Panc1 (cell line): ENCODE measurements around the gene SLC45A1. TPM values are rescaled to one million over a fixed set of nuclear protein-coding genes. Genes with fewer than 3 reads are reported as not detected.
"Not testable (repeated sequence)": the region's sequence is repeated elsewhere in the genome, so short reads cannot be mapped to it uniquely, and the experiment has no call there.

Source experiments
- ATAC-seq: fragments of 200-7000 bp; cut with Tn5 transposase; 2 replicates; pipeline ENCODE4 v1.9.1; 2020; ENCODE audit warnings: mild to moderate bottlenecking, moderate library complexity
- BruUV-seq: library from RNA; stranded (reverse); fragments of 400-500 nt; replicated peaks from 2 replicates; lab custom pipeline; 2021; lab: Mats Ljungman, UMichigan
- CTCF ChIA-PET: fragments of 300-600 bp; sonication (Branson Sonifier 250); formaldehyde crosslinking; loops from one replicate; lab custom pipeline; 2022; ENCODE audit warnings: antibody characterized with exemption; lab: Charles Lee
- POLR2A ChIA-PET: fragments of 300-600 bp; sonication (Branson Sonifier 250); formaldehyde crosslinking; loops from one replicate; lab custom pipeline; 2022; ENCODE audit warnings: antibody characterized with exemption; lab: Charles Lee
- DNase-seq: peaks from one replicate; pipeline ENCODE4 v3.0.0-alpha.2; 2010; ENCODE audit warnings: low read depth, low spot score
- H3K27ac ChIP-seq: 2 replicates; pipeline ENCODE4 v1.5.1; 2011; ENCODE audit warnings: mild to moderate bottlenecking, low read length, inconsistent platforms
- H3K27me3 ChIP-seq: fragments of 200-500 bp; sonication (Bioruptor generic); 2 replicates; pipeline ENCODE4 v1.6.0; 2014; ENCODE audit warnings: low read length, inconsistent platforms; ENCODE audit not compliant: control insufficient read depth, insufficient read depth
- H3K36me3 ChIP-seq: fragments of 200-500 bp; sonication (Bioruptor generic); 2 replicates; pipeline ENCODE4 v1.5.1; 2014; ENCODE audit warnings: inconsistent platforms, mild to moderate bottlenecking, low read length, moderate library complexity; ENCODE audit not compliant: control insufficient read depth, insufficient read depth
- H3K4me1 ChIP-seq: 2 replicates; pipeline ENCODE4 v1.5.1; 2011; ENCODE audit warnings: inconsistent platforms, mild to moderate bottlenecking, low read length, moderate library complexity; ENCODE audit not compliant: control insufficient read depth, insufficient read depth
- H3K4me3 ChIP-seq, 2 experiments: 2 replicates each; pipeline ENCODE4 v1.5.1; 2011 to 2012; ENCODE audit warnings: low read depth in 2 of 2, low read length in 2 of 2, mild to moderate bottlenecking in 2 of 2, inconsistent platforms in 1 of 2, moderate library complexity in 1 of 2
- H3K9me3 ChIP-seq: fragments of 200-500 bp; sonication (Bioruptor generic); 2 replicates; pipeline ENCODE4 v1.5.1; 2014; ENCODE audit warnings: low read depth, mild to moderate bottlenecking, inconsistent platforms, low read length, moderate library complexity; ENCODE audit not compliant: control insufficient read depth, insufficient read depth
- POLR2AphosphoS5 ChIP-seq: IDR thresholded peaks from 2 replicates; pipeline ENCODE4 v1.6.1; 2012; ENCODE audit warnings: mild to moderate bottlenecking, low read depth, low read length, moderate library complexity
- SIN3A ChIP-seq: IDR thresholded peaks from 2 replicates; pipeline ENCODE4 v1.6.1; 2012; ENCODE audit warnings: low read depth, mild to moderate bottlenecking, low read length, moderate library complexity, borderline replicate concordance; ENCODE audit not compliant: insufficient read depth
- TCF7L2 ChIP-seq: IDR thresholded peaks from 2 replicates; pipeline ENCODE4 v1.6.1; 2011; ENCODE audit warnings: mild to moderate bottlenecking, low read depth, low read length, inconsistent platforms
- in situ Hi-C: cut with HindIII; loops from 2 replicates; pipeline ENCODE4 v1.10.0; 2016; ENCODE audit warnings: low sequenced_read_pairs, low pct_unique_long_range_greater_than_20kb
- intact Hi-C: fragments of 100-400 bp; cut with micrococcal nuclease; formaldehyde crosslinking; loops from one replicate; pipeline ENCODE4 v1.10.0; 2022; ENCODE audit not compliant: unreplicated experiment
- total RNA-seq: library from RNA; stranded (reverse); gene quantifications from one replicate; pipeline ENCODE4 v1.2.1, GENCODE V29; 2021; ENCODE audit not compliant: unreplicated experiment
- TF ChIP-seq, protein P1 (sequence below), 2 experiments: IDR thresholded peaks; 2 replicates each; pipeline ENCODE4 v1.6.1; 2011 to 2012; ENCODE audit warnings: low read depth in 2 of 2, control low read depth in 1 of 2, low read length in 1 of 2, mild to moderate bottlenecking in 1 of 2, moderate library complexity in 1 of 2; ENCODE audit not compliant: insufficient read depth in 1 of 2
- TF ChIP-seq, protein P2 (sequence below): fragments of 450-650 bp; IDR thresholded peaks from 2 replicates; pipeline ENCODE4 v1.5.1; 2017; ENCODE audit warnings: mild to moderate bottlenecking

The SLC45A1 gene
- total RNA-seq, 1 experiment from 2014 or later: 11.3 TPM

GRCh38 chr1:8276932-8277331 is 41.0 kb upstream of the SLC45A1 start:
- H3K27ac ChIP-seq: peak overlapping the region; percentile 62
- no peak for TF ChIP-seq TCF7L2
- TF ChIP-seq, protein P1, sequence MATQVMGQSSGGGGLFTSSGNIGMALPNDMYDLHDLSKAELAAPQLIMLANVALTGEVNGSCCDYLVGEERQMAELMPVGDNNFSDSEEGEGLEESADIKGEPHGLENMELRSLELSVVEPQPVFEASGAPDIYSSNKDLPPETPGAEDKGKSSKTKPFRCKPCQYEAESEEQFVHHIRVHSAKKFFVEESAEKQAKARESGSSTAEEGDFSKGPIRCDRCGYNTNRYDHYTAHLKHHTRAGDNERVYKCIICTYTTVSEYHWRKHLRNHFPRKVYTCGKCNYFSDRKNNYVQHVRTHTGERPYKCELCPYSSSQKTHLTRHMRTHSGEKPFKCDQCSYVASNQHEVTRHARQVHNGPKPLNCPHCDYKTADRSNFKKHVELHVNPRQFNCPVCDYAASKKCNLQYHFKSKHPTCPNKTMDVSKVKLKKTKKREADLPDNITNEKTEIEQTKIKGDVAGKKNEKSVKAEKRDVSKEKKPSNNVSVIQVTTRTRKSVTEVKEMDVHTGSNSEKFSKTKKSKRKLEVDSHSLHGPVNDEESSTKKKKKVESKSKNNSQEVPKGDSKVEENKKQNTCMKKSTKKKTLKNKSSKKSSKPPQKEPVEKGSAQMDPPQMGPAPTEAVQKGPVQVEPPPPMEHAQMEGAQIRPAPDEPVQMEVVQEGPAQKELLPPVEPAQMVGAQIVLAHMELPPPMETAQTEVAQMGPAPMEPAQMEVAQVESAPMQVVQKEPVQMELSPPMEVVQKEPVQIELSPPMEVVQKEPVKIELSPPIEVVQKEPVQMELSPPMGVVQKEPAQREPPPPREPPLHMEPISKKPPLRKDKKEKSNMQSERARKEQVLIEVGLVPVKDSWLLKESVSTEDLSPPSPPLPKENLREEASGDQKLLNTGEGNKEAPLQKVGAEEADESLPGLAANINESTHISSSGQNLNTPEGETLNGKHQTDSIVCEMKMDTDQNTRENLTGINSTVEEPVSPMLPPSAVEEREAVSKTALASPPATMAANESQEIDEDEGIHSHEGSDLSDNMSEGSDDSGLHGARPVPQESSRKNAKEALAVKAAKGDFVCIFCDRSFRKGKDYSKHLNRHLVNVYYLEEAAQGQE (IDR thresholded peaks at IDR 0.05; ENCODE audit: insufficient read depth in 1 of 2, low read depth in 2 of 2, low read length in 1 of 2): no peak
- TF ChIP-seq SIN3A: no peak
- TF ChIP-seq, protein P2, sequence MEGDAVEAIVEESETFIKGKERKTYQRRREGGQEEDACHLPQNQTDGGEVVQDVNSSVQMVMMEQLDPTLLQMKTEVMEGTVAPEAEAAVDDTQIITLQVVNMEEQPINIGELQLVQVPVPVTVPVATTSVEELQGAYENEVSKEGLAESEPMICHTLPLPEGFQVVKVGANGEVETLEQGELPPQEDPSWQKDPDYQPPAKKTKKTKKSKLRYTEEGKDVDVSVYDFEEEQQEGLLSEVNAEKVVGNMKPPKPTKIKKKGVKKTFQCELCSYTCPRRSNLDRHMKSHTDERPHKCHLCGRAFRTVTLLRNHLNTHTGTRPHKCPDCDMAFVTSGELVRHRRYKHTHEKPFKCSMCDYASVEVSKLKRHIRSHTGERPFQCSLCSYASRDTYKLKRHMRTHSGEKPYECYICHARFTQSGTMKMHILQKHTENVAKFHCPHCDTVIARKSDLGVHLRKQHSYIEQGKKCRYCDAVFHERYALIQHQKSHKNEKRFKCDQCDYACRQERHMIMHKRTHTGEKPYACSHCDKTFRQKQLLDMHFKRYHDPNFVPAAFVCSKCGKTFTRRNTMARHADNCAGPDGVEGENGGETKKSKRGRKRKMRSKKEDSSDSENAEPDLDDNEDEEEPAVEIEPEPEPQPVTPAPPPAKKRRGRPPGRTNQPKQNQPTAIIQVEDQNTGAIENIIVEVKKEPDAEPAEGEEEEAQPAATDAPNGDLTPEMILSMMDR: no peak
- TF ChIP-seq POLR2AphosphoS5: no peak

GRCh38 chr1:8278677-8279076 is 39.2 kb upstream of the SLC45A1 start:
- ATAC-seq, H3K36me3 ChIP-seq, BruUV-seq, in situ Hi-C loops, H3K27me3 ChIP-seq, H3K27ac ChIP-seq, H3K4me3 ChIP-seq, DNase-seq, CTCF ChIA-PET, intact Hi-C loops, POLR2A ChIA-PET, H3K9me3 ChIP-seq: not testable (repeated sequence)
- peaks cover 25% of the 10 kb centered on the region for H3K4me1 ChIP-seq

More at GRCh38 chr1:8276932-8277331, 41.0 kb upstream of the SLC45A1 start:
- in situ Hi-C loops (no loop called here), intact Hi-C loops (no loop called here)
- H3K4me3 ChIP-seq: no peak overlapping the region
- no peak for DNase-seq
- no peaks in the 10 kb centered on the region for H3K9me3 ChIP-seq
- ChIA-PET CTCF (no interaction called here), POLR2A (no interaction called here)
- H3K4me1 ChIP-seq: peaks cover 9% of the 10 kb centered on the region
- no peaks in the 10 kb centered on the region for H3K36me3 ChIP-seq
- no TSS peak for BruUV-seq
- H3K27me3 ChIP-seq: no peaks in the 10 kb centered on the region
- no peak for ATAC-seq

DNA sequence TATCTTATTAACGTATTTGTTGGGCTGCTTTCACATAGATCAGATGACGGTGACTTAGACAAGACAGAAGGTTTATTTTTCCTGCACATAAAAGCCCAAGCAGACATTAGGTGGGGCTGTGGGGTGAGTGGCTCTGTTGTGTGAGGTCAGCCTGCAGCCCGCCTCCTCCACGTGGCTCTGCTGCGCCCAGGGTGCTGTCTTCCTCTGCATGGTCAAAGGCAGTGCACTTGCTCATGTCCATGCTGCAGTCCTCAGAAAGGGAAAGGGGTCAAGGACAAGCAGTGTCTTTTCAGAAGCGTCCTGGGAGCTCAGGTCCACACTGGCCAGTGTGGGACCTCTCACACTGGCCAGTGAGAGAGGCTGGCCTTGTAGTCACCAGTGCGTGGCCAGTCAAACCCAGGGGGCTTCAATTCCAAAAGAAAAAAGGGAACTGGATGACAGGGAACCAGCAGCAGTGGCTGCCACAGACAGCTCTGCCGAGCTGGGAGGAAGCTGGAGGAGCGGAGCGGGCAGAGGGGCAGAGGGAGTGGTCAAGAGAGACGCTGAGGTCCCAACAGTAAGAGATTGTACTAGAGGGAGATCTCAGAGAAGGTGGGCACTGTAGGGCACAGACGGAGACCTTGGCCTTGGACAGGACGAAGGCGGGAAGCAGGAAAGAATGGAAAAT is 35.9 kb upstream of the SLC45A1 start:
- BruUV-seq: no TSS peak
- H3K36me3 ChIP-seq: no peaks in the 10 kb centered on the region
- intact Hi-C loops: no loop called here
- in situ Hi-C loops: no loop called here
- ATAC-seq: peak; percentile 23; the same call in 1 of the 2 replicates
- CTCF ChIA-PET: no interaction called here
- H3K9me3 ChIP-seq: no peaks in the 10 kb centered on the region
- POLR2A ChIA-PET: interaction anchor here (0.6 kb wide), 1 partner anchor 20 kb away, joined by 7 read pairs; no protein-coding TSS in a partner anchor
- peaks cover 27% of the 10 kb centered on the region for H3K4me1 ChIP-seq
- H3K27ac ChIP-seq: peak overlapping the region; percentile 79
- no peak for DNase-seq
- TF ChIP-seq SIN3A (no peak), TCF7L2 (no peak), POLR2AphosphoS5 (no peak)
- H3K27me3 ChIP-seq: no peaks in the 10 kb centered on the region
- H3K4me3 ChIP-seq: no peak overlapping the region
